Cardiac muscle cell (in vitro differentiated cells and primary cell): ENCODE data around the gene UGGT2. TPM values are rescaled to one million over a fixed set of nuclear protein-coding genes. Genes with fewer than 3 reads are reported as not detected.
"Not testable (repeated sequence)": the region's sequence is repeated elsewhere in the genome, so short reads cannot be mapped to it uniquely, and the experiment has no call there.

ENCODE experiments used
- DNase-seq, 2 donors: peaks; one replicate each; pipeline versions ENCODE4 v3.0.0 to v3.0.0-alpha.2; 2010 to 2017; ENCODE audit warnings: low read depth in 1 of 2, low spot score in 1 of 2
- H3K27ac ChIP-seq: fragments of 200-600 bp; sonication (generic); 2 replicates; pipeline ENCODE4 v1.5.1; 2016
- H3K27me3 ChIP-seq: fragments of 200-600 bp; sonication (generic); 2 replicates; pipeline ENCODE4 v1.6.0; 2016; ENCODE audit warnings: control low read depth
- H3K36me3 ChIP-seq: fragments of 200-600 bp; sonication (generic); 2 replicates; pipeline ENCODE4 v1.5.1; 2016; ENCODE audit warnings: control low read depth
- H3K4me1 ChIP-seq: fragments of 200-600 bp; sonication (generic); 2 replicates; pipeline ENCODE4 v1.8.1; 2017; ENCODE audit warnings: low read depth, mild to moderate bottlenecking, mixed run types
- H3K4me3 ChIP-seq: fragments of 200-600 bp; sonication (generic); 2 replicates; pipeline ENCODE4 v1.5.1; 2016; ENCODE audit warnings: mild to moderate bottlenecking
- H3K9me3 ChIP-seq: fragments of 200-600 bp; sonication (generic); 2 replicates; pipeline ENCODE4 v1.5.1; 2017; ENCODE audit warnings: low read depth, mild to moderate bottlenecking, control low read depth
- CTCF ChIP-seq: IDR thresholded peaks from 2 replicates; pipeline ENCODE4 v1.5.1; 2012; ENCODE audit warnings: low read depth, mild to moderate bottlenecking, low read length
- polyA plus RNA-seq: library from polyadenylated mRNA; unstranded; fragments of >200 nt; fragmentation: Nextera tagmentation; extraction: Ambion mirVana; gene quantifications from 2 replicates; pipeline ENCODE4 v1.2.1, GENCODE V29; 2016
- total RNA-seq: library from RNA; depleted of rRNA; stranded (reverse); fragments of >200 nt; gene quantifications from 2 replicates; pipeline ENCODE4 v1.2.3, GENCODE V29; 2016

UGGT2 gene
- total and polyA plus RNA-seq, 2 experiments from 2014 or later = 23.3 to 43.6 TPM

GRCh38 chr13:95948656-95949055 lies 104.5 kb downstream of the UGGT2 start:
- Histone ChIP-seq H3K36me3 (no peaks in the 10 kb centered on the region), H3K27me3 (no peaks in the 10 kb centered on the region), H3K27ac (no peak overlapping the region), H3K4me1 (no peaks in the 10 kb centered on the region), H3K4me3 (no peak overlapping the region), H3K9me3 (no peaks in the 10 kb centered on the region)
- no peak for TF ChIP-seq CTCF
- peak in 1 of 2 donors; percentile 42 for DNase-seq

DNA sequence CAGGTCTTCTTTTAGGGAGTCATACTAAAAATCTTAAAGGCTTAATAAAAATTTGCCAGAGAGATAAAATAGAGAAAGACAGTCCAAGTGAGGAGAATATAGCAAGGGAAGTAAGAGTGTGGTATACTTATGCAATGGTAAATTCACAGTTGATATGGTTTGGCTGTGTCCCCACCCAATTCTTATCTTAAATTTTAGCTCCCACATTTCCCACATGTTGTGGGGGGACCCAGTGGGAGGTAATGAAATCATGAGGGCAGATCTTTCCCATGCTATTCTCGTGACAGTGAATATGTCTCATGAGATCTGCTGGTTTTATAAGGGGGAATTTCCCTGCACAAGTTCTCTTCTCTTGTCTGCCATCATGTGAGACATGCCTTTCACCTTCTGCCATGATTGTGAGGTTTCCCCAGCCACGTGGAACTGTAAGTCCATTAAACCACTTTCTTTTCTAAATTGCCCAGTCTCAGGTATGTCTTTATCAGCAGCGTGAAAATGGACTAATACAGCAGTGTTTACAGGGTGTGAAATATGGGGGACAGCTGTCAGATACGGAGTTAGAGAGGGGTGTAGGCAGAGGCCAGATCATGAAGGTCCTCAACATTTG lies 115.4 kb downstream of the UGGT2 start:
- peaks cover 10% of the 10 kb centered on the region for H3K36me3 ChIP-seq
- no peak overlapping the region for H3K4me3 ChIP-seq
- no peaks in the 10 kb centered on the region for H3K27me3 ChIP-seq
- no peaks in the 10 kb centered on the region for H3K9me3 ChIP-seq
- TF ChIP-seq CTCF = no peak
- H3K4me1 ChIP-seq = no peaks in the 10 kb centered on the region
- DNase-seq = no peak
- H3K27ac ChIP-seq = no peak overlapping the region

GRCh38 chr13:95931300-95932025 lies 121.7 kb downstream of the UGGT2 start:
- H3K36me3 ChIP-seq = no peaks in the 10 kb centered on the region

GRCh38 chr13:95929430-95929829 lies 123.8 kb downstream of the UGGT2 start:
- H3K4me3 ChIP-seq = no peak overlapping the region
- no peaks in the 10 kb centered on the region for H3K9me3 ChIP-seq
- H3K4me1 ChIP-seq = no peaks in the 10 kb centered on the region
- DNase-seq = no peak
- H3K27ac ChIP-seq = no peak overlapping the region
- H3K27me3 ChIP-seq = no peaks in the 10 kb centered on the region
- TF ChIP-seq CTCF = no peak
- H3K36me3 ChIP-seq = no peaks in the 10 kb centered on the region

More at GRCh38 chr13:95931300-95932025, 121.7 kb downstream of the UGGT2 start:
- Histone ChIP-seq H3K27ac (no peak overlapping the region), H3K4me1 (no peaks in the 10 kb centered on the region), H3K4me3 (no peak overlapping the region), H3K9me3 (no peaks in the 10 kb centered on the region), H3K27me3 (no peaks in the 10 kb centered on the region)
- TF ChIP-seq CTCF = no peak
- no peak for DNase-seq

GRCh38 chr13:95928367-95928906 lies 124.8 kb downstream of the UGGT2 start:
- not testable (repeated sequence) for H3K4me3 ChIP-seq, H3K9me3 ChIP-seq, H3K4me1 ChIP-seq, H3K36me3 ChIP-seq, H3K27me3 ChIP-seq, DNase-seq, H3K27ac ChIP-seq

GRCh38 chr13:95926231-95926630 lies 127.0 kb downstream of the UGGT2 start:
- H3K36me3 ChIP-seq = no peaks in the 10 kb centered on the region

More at GRCh38 chr13:95926231-95926630, 127.0 kb downstream of the UGGT2 start:
- Histone ChIP-seq H3K4me1 (no peaks in the 10 kb centered on the region), H3K27ac (no peak overlapping the region), H3K9me3 (no peaks in the 10 kb centered on the region), H3K4me3 (no peak overlapping the region), H3K27me3 (no peaks in the 10 kb centered on the region)
- no peak for DNase-seq
- no peak for TF ChIP-seq CTCF
